NCI-H1417 treated with DMSO at 0.1 percent for 48 hours (cell line): ENCODE results near the gene TALDO1.
"Not testable (repeated sequence)": the region's sequence is repeated elsewhere in the genome, so short reads cannot be mapped to it uniquely, and the experiment has no call there.

ENCODE experiments used
- DNase-seq: peaks from one replicate; lab custom pipeline; 2025; lab: John Stamatoyannopoulos, UW

Gene TALDO1

GRCh38 chr11:737366-737765, 9.9 kb upstream of the TALDO1 start:
- no peak for DNase-seq

DNA sequence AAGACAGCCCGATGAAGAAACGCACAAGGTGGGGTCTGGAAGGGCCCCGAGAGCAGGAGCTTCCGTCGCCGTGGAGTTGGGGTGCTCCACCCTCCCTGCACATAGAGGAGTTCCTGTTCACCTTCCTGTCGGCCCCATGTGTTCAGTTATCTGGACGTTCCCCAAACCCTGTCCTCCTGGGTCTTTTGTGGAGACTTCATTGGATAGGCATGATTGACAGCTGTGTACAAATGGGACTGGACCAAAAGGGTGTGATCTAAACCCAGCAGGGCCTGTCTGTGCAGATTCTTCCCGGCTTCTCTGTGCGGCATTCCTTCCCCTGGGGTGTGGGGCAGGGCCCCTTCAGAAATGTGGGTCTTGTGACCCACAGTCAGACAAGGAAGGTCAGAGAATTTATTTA, 9.4 kb upstream of the TALDO1 start:
- not testable (repeated sequence) for DNase-seq

- DNase-seq, result no peak
Measured at GRCh38 chr11:742156-742546, 5.1 kb upstream of the TALDO1 start.

GRCh38 chr11:742571-743201, 4.6 kb upstream of the TALDO1 start:
- no peak for DNase-seq

- DNase-seq, result no peak
Measured at GRCh38 chr11:745428-745827, 1.8 kb upstream of the TALDO1 start.

DNA sequence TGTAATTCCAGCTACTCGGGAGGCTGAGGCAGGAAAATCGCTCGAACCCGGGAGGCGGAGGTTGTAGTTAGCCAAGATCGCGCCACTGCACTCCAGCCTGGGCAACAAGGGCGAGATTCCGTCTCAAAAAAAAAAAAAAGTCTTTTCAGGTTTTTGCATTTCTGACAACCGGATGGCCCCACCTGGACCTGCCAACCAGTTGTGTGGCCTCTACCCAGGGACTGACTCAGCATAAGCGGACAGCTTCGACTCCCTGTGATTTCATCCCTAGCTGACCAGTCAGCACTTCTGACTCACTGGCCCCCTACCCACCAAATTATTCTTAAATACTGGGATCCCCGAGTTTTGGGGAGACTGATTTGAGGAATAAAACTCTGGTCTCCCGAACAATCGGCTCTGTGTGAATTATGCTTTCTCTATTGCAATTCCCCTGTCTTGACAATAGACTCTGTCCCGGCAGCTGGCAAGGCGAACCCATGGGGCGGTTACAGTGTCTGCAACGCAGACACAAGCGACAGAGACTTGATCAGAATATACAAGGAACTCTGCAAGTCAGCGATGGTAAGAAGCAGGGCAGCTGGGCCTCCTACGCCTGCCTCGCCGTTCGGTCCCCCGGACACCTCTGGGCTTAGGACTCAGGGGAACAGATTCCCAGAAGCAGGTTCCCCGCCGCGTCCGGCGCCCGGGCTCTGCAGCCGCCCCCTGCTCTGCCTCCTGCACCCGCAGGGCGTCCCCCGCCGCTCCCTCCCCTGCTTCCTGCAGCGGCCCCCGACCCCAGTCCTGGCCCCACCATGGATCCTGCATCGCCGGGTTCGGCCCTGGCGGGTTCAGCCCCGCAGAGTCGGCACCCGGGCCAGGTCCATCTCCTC, 741 bp upstream of the TALDO1 start:
- no peak for DNase-seq

- DNase-seq, result no peak
Measured at GRCh38 chr11:748007-748359, 719 bp downstream of the TALDO1 start.

DNA sequence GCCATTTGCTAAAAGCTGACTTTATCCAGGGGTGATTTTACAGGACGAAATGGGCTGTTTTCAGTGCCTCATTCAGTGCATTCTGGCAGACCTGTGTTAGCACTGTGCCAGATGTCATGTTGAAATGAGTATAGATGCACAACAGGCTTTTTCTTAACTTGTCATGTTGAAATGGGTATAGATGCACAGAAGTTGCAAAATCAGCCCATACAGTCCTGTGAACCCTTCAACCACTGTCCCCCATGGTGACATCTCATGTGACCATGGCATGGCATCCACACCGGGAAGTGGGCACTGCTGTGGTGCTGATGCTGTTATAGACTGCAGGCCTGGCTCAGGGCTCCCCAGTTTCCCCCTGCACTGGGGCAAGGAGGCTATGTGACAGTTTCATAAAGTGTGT, 2.5 kb downstream of the TALDO1 start:
- no peak for DNase-seq

DNA sequence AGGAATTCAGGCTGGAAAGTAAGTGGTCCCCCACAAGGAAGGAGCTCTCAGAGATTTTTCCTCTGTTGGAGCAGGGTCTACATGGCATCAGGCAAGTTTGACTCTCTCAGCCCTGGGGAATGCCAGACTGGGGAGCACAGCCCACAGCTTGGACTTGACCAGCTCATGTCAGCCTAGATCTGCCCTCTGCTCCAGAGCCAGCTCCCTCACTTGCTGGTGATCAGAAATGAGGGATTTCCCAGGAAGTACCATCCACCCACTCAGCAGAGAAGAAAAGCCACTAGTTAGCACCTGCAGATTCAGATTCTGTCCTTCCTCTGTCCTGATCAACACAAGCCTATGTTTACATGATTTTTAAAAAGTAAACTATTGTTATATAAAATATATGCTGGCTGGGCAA, 13.0 kb downstream of the TALDO1 start:
- no peak for DNase-seq

DNA sequence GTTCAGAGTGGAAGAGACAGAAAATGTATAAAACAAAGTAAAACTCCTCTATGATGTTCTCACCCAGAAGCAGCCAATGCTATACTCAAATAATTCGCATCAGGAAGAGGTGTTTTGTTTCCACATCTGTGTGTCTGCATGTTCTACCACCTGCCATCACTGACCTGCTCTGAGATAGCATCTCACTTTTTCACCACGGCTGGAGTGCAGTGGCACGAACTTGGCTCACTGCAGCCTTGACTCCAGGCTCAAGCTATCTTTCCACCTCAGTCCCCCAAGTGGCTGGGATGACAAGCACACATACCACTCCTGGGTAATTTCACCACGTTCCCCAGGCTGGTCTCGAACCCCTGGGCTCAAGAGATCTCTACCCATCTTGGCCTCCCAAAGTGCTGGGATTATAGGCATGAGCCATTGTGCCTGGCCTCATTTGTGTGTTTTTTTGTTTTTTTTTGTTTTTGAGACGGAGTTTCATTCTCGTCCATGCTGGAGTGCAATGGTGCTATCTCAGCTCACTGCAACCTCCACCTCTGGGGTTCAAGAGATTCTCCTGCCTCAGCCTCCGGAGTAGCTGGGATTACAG, 14.4 kb downstream of the TALDO1 start:
- no peak for DNase-seq

- no peak for DNase-seq
Measured at GRCh38 chr11:762421-763072, 15.3 kb downstream of the TALDO1 start.

- no peak for DNase-seq
Measured at GRCh38 chr11:763073-763463, 15.8 kb downstream of the TALDO1 start.

GRCh38 chr11:763549-764321, 16.5 kb downstream of the TALDO1 start:
- DNase-seq, result no peak

- no peak for DNase-seq
Measured at GRCh38 chr11:764322-765024, 17.2 kb downstream of the TALDO1 start.

DNA sequence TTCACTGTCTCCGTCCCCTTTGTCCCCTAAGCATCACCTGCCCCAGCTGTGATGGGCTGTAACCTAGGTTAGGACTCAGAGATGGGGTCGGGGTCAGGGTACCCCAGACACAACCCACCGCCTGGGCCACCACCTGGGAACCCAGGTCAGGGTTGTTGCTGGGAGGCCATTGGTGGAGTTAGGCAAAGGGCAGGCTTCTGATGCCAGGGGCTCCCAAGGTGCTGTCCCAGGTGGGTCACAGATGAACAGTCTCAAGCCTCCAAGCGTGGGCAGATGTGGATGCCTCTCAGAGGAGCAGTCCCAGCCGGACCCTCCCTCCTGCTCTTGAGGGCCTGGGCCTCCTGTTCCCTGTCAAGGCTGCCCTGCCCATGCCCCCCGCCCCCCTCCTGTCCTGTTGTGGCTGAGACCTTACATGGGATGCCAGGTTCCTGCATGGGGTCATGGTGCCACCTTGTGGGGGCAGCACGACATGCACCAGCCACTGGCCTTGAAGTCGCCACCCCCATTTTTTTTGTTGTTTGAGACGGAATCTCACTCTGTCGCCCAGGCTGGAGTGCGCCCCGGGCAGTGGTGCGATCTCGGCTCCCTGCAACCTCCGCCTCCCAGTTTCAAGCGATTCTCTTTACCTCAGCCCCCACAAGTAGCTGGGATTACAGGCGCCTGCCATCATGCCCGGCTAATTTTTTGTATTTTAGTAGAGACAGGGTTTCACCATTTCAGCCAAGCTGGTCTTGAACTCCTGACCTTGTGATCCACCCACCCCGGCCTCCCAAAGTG, 17.9 kb downstream of the TALDO1 start:
- DNase-seq, result no peak

DNA sequence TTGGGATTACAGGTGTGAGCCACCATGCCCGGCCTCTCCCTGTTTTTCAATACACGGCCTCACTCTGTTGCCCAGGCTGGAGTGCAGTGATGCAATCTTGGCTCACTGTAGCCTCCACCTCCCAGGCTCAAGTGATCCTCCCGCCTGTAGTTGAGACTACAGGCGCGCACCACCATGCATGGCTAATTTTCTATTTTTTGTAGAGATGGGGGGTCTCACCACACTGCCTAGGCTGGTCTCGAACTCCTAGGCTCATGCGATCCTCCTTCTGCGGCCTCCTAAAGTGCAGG, 18.5 kb downstream of the TALDO1 start:
- no peak for DNase-seq

DNA sequence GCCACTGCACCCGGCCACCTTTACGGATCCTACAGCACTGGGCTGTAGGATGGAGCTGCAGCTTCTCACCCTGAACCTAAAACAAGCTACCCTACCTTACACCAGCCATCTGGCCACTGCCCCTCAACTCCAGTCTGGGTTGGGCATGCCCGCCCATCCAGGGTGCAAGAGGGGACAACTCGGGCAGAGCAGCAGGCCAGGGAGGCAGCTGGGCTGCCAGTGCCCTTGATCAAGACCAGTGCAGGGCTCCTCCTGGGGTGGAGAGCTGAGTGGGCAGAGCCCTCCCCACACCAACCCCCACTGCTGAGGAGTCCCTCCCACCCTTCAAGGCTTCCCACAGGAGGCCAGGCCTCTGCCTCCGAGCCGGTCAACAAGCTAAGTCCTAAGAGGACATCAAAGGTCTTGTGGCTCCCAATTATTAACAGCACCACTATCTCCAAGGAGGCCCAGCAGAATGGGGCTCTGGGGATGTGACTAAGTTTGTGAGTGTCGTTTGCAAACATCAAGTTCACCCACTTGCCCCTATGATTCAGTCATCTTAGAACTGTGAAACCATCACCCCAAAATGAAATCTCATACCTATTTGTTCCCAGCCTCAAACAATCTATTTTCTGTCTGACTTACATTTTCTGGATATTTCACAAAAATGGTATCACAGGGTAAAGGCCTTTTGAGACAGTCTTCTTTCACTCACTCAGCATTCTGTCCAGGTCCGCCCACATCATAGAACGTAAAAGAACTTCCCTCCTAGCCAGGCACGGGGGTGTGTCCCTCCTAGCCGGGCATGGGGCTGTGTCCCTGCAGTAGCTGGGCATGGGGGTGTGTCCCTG, 19.1 kb downstream of the TALDO1 start:
- DNase-seq, result no peak

- no peak for DNase-seq
Measured at GRCh38 chr11:766936-767210, 19.6 kb downstream of the TALDO1 start.

DNA sequence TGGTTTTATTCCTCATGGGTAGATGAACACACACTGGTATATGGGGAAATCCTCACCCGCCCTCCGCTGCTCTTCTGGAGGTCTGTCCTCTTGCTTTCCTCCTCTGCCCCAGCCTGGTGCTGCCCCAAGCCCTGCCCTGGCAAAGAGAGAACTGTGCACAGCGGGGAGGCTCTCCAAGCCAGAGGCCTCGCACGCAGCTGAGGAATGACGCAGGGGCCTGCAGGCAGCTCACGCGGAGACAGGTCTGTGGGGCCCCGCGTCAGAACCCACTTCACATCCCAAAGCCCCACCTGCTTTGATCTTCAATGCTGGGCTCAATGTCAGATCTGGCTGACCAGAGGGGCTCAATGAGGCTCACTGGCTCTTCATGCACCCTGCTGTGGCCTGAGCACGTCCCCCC, 20.0 kb downstream of the TALDO1 start:
- DNase-seq, result no peak
